BJ (cell line): ENCODE data around the gene CEMIP2. TPM values are rescaled to one million over a fixed set of nuclear protein-coding genes. Genes with fewer than 3 reads are reported as not detected.
"Not testable (repeated sequence)": the region's sequence is repeated elsewhere in the genome, so short reads cannot be mapped to it uniquely, and the experiment has no call there.

Source experiments
- CTCF ChIA-PET: fragments of 350-600 bp; formaldehyde crosslinking; extraction: SDS; loops from one replicate; lab custom pipeline; 2021; ENCODE audit warnings: antibody characterized with exemption, inconsistent platforms; lab: Yijun Ruan, JAX
- POLR2A ChIA-PET: fragments of 300-600 bp; sonication (Branson Sonifier 250); formaldehyde crosslinking; extraction: SDS; loops from one replicate; lab custom pipeline; 2021; ENCODE audit warnings: antibody characterized with exemption; lab: Charles Lee
- DNase-seq: peaks from one replicate; pipeline ENCODE4 v3.0.0-alpha.2; 2011; ENCODE audit warnings: low read depth
- H3K27me3 ChIP-seq: 2 replicates; pipeline ENCODE4 v1.6.0; 2011; ENCODE audit warnings: low read length; ENCODE audit not compliant: control insufficient read depth, insufficient read depth
- H3K36me3 ChIP-seq: 2 replicates; pipeline ENCODE4 v1.5.1; 2011; ENCODE audit warnings: low read length; ENCODE audit not compliant: control insufficient read depth, insufficient read depth
- H3K4me3 ChIP-seq: 2 replicates; pipeline ENCODE4 v1.5.1; 2011; ENCODE audit warnings: low read depth, mild to moderate bottlenecking, control low read depth, low read length
- polyA plus RNA-seq: library from polyadenylated mRNA; depleted of rRNA; stranded (reverse); fragments of >200 nt; gene quantifications from 2 replicates; pipeline ENCODE4 v1.2.3, GENCODE V29; 2011
- TF ChIP-seq, protein P1 (sequence below): IDR thresholded peaks from 2 replicates; pipeline ENCODE4 v1.5.1; 2011; ENCODE audit warnings: low read depth, mild to moderate bottlenecking, control low read depth, inconsistent platforms, low read length, moderate library complexity; ENCODE audit not compliant: insufficient read depth

CEMIP2 gene
- polyA plus RNA-seq, 1 experiment, result 120 TPM

DNA sequence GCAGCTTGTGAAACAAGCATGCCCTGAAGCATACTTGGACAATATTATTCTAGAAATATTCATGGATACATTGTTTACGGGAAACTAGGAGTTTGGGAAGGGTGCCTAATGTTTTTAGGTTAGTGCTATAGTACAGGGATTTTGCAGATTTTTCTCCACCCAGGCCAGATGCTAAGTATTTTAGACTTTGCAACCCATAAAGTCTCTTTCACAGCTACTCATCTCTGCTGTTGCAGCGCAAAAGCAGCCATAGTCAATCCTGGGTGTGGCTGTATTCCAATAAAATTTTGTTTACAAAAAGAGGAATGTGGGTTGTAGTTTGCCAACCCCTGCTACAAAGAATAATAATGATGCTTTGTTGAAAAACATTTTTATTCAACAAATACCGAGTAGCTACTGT, 106.2 kb downstream of the CEMIP2 start:
- TF ChIP-seq, protein P1, sequence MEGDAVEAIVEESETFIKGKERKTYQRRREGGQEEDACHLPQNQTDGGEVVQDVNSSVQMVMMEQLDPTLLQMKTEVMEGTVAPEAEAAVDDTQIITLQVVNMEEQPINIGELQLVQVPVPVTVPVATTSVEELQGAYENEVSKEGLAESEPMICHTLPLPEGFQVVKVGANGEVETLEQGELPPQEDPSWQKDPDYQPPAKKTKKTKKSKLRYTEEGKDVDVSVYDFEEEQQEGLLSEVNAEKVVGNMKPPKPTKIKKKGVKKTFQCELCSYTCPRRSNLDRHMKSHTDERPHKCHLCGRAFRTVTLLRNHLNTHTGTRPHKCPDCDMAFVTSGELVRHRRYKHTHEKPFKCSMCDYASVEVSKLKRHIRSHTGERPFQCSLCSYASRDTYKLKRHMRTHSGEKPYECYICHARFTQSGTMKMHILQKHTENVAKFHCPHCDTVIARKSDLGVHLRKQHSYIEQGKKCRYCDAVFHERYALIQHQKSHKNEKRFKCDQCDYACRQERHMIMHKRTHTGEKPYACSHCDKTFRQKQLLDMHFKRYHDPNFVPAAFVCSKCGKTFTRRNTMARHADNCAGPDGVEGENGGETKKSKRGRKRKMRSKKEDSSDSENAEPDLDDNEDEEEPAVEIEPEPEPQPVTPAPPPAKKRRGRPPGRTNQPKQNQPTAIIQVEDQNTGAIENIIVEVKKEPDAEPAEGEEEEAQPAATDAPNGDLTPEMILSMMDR, result no peak
- H3K4me3 ChIP-seq, result no peak overlapping the region
- no peaks in the 10 kb centered on the region for H3K27me3 ChIP-seq
- CTCF ChIA-PET, result interaction anchor here (0.9 to 1.6 kb wide), 2 partner anchors 11 to 57 kb away, joined by 3 to 6 read pairs; no protein-coding TSS in a partner anchor
- DNase-seq, result no peak
- no peaks in the 10 kb centered on the region for H3K36me3 ChIP-seq
- POLR2A ChIA-PET, result interaction anchor here (0.6 kb wide), 1 partner anchor 1042 kb away, joined by 3 read pairs; no protein-coding TSS in a partner anchor

DNA sequence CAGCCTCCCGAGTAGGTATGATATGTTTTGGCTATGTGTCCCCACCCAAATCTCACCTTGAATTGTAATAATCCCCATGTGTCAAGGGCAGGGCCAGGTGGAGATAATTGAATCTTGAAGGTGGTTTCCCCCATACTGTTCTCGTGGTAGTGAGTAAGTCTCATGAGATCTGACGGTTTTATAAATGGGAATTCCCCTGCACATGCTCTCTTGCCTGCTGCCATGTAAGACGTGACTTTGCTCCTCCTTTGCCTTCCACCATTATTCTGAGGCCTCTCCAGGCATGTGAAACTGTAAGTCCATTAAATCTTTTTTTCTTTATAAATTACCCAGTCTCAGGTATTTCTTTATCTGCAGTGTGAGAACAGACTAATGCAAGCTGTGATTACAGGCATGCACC, 111.0 kb downstream of the CEMIP2 start:
- DNase-seq, POLR2A ChIA-PET, CTCF ChIA-PET, H3K4me3 ChIP-seq, H3K36me3 ChIP-seq, H3K27me3 ChIP-seq: not testable (repeated sequence)

DNA sequence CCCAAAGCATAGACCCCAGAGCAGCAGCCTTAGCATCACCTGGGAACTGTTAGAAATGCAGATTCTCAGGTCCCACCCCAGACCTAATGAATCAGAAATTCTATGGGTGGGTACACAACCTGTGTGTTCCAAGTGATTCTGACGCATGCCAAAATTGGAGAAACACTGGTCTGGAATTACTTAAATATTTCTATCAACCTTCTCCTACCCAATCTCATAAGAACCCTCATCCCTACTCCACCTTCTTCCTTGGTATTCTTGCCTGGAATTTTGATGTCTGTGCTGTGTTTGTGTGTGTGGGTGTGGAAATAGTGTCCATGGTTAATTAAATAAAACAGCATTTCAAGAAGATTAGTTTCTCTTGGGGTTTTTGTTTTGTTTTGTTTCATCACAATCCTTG, 111.8 kb downstream of the CEMIP2 start:
- no peaks in the 10 kb centered on the region for H3K36me3 ChIP-seq
- POLR2A ChIA-PET, result no interaction called here
- no peak overlapping the region for H3K4me3 ChIP-seq
- no peak for DNase-seq
- CTCF ChIA-PET, result no interaction called here
- TF ChIP-seq, protein P1, result no peak
- no peaks in the 10 kb centered on the region for H3K27me3 ChIP-seq

DNA sequence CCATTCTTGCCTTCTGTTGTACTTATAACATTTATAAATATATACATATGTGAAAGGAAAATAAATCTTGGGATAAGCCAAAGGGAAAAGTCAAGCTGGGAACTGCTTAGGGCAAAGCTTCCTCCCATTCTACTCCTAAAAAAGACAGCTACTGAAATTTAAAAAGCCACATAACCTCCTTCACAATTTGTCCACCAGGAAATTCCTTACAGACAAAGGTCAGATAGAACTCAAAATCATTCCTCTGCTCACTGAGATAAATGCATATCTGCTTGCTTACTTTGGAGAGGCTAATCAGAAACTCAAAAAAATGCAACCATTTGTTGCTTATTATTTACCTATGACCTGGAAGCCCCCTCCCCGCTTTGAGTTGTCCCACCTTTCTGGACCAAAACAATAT, 112.5 kb downstream of the CEMIP2 start:
- no peak for DNase-seq
- ChIA-PET POLR2A (no interaction called here), CTCF (no interaction called here)
- Histone ChIP-seq H3K27me3 (no peaks in the 10 kb centered on the region), H3K36me3 (no peaks in the 10 kb centered on the region), H3K4me3 (no peak overlapping the region)
- TF ChIP-seq, protein P1, result no peak

DNA sequence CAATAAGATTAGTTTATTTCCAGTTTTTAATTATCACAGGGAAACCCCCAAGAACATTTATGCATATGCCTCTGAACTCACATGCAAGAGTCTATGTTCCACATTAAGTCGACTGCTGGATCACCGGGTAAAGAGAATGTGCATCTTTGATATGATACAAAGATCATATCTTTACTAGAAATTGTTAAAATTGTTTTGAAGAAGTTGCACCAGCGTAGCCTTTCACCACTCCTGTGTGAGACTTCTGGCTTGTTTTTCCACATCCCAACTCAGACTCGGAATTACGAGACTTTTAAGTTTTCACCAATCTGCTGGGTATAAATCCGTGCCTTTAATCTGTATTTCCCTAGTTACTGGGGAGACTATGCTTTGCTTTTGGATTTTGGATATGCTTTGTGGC, 113.2 kb downstream of the CEMIP2 start:
- POLR2A ChIA-PET, result no interaction called here
- no peaks in the 10 kb centered on the region for H3K27me3 ChIP-seq
- H3K4me3 ChIP-seq, result no peak overlapping the region
- CTCF ChIA-PET, result no interaction called here
- no peak for DNase-seq
- TF ChIP-seq, protein P1, result no peak
- H3K36me3 ChIP-seq, result no peaks in the 10 kb centered on the region

DNA sequence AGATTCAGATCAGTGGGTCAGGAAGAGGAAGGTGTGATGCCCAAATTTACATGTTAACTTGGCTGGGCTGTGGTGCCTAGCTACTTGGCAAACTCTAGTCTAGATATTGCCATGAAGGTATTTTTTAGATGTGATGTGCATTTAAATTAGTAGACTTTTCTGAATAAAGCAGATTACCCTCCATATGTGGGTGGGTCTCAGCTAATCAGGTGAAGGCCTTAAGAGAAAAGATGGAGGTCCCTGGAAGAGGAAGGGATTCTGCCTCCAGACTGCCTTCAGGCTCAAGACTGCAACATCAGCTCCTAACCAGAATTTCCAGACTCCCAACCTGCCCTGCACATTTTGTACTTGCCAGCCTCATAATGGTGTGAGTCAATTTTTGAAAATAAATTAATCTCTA, 115.8 kb downstream of the CEMIP2 start:
- Histone ChIP-seq H3K27me3 (no peaks in the 10 kb centered on the region), H3K36me3 (no peaks in the 10 kb centered on the region), H3K4me3 (no peak overlapping the region)
- POLR2A ChIA-PET, result no interaction called here
- CTCF ChIA-PET, result no interaction called here
- DNase-seq, result no peak
- TF ChIP-seq, protein P1, result no peak
